ENCODE measurements around the gene AQP4. TPM values are rescaled to one million over a fixed set of nuclear protein-coding genes. Genes with fewer than 3 reads are reported as not detected.

Gene AQP4
- total and polyA plus RNA-seq, 2 experiments from 2014 or later: 0.12 TPM; not detected in 1

- Histone ChIP-seq H3K4me1 (ENCODE audit: low read depth) (no peaks in the 10 kb centered on the region), H3K27ac (no peak overlapping the region), H3K4me3 (no peak overlapping the region), H3K27me3 (no peaks in the 10 kb centered on the region), H3K9me3 (ENCODE audit: low read depth) (no peaks in the 10 kb centered on the region), H3K36me3 (no peaks in the 10 kb centered on the region)
- TF ChIP-seq CTCF (IDR thresholded peaks at IDR 0.05; ENCODE audit: low read depth, low read length): no peak
- DNase-seq (ENCODE audit: low read depth in 1 of 2, low spot score in 1 of 2): no peak
Observed at GRCh38 chr18:26812462-26812861, 53.0 kb downstream of the AQP4 start.

GRCh38 chr18:26809346-26809745 lies 56.2 kb downstream of the AQP4 start:
- Histone ChIP-seq H3K36me3 (no peaks in the 10 kb centered on the region), H3K27ac (no peak overlapping the region), H3K4me3 (no peak overlapping the region), H3K27me3 (peaks cover 5% of the 10 kb centered on the region), H3K4me1 (ENCODE audit: low read depth) (no peaks in the 10 kb centered on the region), H3K9me3 (ENCODE audit: low read depth) (no peaks in the 10 kb centered on the region)
- DNase-seq (ENCODE audit: low read depth in 1 of 2, low spot score in 1 of 2): no peak
- TF ChIP-seq CTCF (IDR thresholded peaks at IDR 0.05; ENCODE audit: low read depth, low read length): no peak

GRCh38 chr18:26806224-26806623 lies 59.3 kb downstream of the AQP4 start:
- peak in 1 of 2 donors; percentile 6 for DNase-seq (ENCODE audit: low read depth in 1 of 2, low spot score in 1 of 2)
- TF ChIP-seq CTCF (IDR thresholded peaks at IDR 0.05; ENCODE audit: low read depth, low read length): no peak

GRCh38 chr18:26804519-26804918 lies 61.0 kb downstream of the AQP4 start:
- no peak overlapping the region for H3K27ac ChIP-seq
- H3K36me3 ChIP-seq: no peaks in the 10 kb centered on the region
- DNase-seq (ENCODE audit: low read depth in 1 of 2, low spot score in 1 of 2): peak in 1 of 2 donors; percentile 47

More at GRCh38 chr18:26806224-26806623, 59.3 kb downstream of the AQP4 start:
- no peaks in the 10 kb centered on the region for H3K36me3 ChIP-seq
- no peak overlapping the region for H3K27ac ChIP-seq
- peaks cover 5% of the 10 kb centered on the region for H3K27me3 ChIP-seq
- H3K4me1 ChIP-seq (ENCODE audit: low read depth): no peaks in the 10 kb centered on the region
- H3K4me3 ChIP-seq: no peak overlapping the region
- H3K9me3 ChIP-seq (ENCODE audit: low read depth): no peaks in the 10 kb centered on the region

GRCh38 chr18:26803643-26804042 lies 61.9 kb downstream of the AQP4 start:
- no peaks in the 10 kb centered on the region for H3K4me1 ChIP-seq (ENCODE audit: low read depth)
- no peak overlapping the region for H3K27ac ChIP-seq
- H3K27me3 ChIP-seq: peaks cover 5% of the 10 kb centered on the region
- H3K9me3 ChIP-seq (ENCODE audit: low read depth): no peaks in the 10 kb centered on the region
- H3K36me3 ChIP-seq: no peaks in the 10 kb centered on the region
- H3K4me3 ChIP-seq: no peak overlapping the region
- DNase-seq (ENCODE audit: low read depth in 1 of 2, low spot score in 1 of 2): peak in 1 of 2 donors; percentile 27
- TF ChIP-seq CTCF (IDR thresholded peaks at IDR 0.05; ENCODE audit: low read depth, low read length): no peak

More at GRCh38 chr18:26804519-26804918, 61.0 kb downstream of the AQP4 start:
- H3K27me3 ChIP-seq: peaks cover 5% of the 10 kb centered on the region
- no peaks in the 10 kb centered on the region for H3K9me3 ChIP-seq (ENCODE audit: low read depth)
- no peak for TF ChIP-seq CTCF (IDR thresholded peaks at IDR 0.05; ENCODE audit: low read depth, low read length)
- no peak overlapping the region for H3K4me3 ChIP-seq
- H3K4me1 ChIP-seq (ENCODE audit: low read depth): no peaks in the 10 kb centered on the region
